H1 (cell line): ENCODE measurements around the gene HS6ST3. TPM values are rescaled to one million over a fixed set of nuclear protein-coding genes. Genes with fewer than 3 reads are reported as not detected.

Source experiments
- GTF2F1 ChIP-seq: IDR thresholded peaks from 2 replicates; pipeline ENCODE4 v1.6.1; 2012; ENCODE audit warnings: low read depth, low read length, improper control_type of control experiment, borderline replicate concordance
- SP1 ChIP-seq: IDR thresholded peaks from 2 replicates; pipeline ENCODE4 v1.6.1; 2011; ENCODE audit warnings: low read depth, low read length
- polyA plus RNA-seq, 7 experiments: library from polyadenylated mRNA; depleted of rRNA in 3 of 7; stranded (reverse) in 5 of 7; unstranded in 2 of 7; fragments of >200 nt in 5 of 7; fragments of 200-250 nt in 2 of 7; gene quantifications; 1 replicate in 5 of 7; 2 replicates in 1 of 7; 4 replicates in 1 of 7; pipeline versions ENCODE4 v1.2.1 to v1.2.3, GENCODE V29; 2011 to 2013; ENCODE audit warnings: missing spikeins in 2 of 7, mixed read lengths in 2 of 7
- total RNA-seq: library from RNA; stranded (reverse); fragmentation: NEBNext Ultra II Directional; extraction: Animal tissue kit (Norgen Biotek cat#: 25700); gene quantifications from 2 replicates; pipeline ENCODE4 v1.2.1, GENCODE V29; 2021
- TF ChIP-seq, protein P1 (sequence below): fragments of 300-600 bp; sonication (generic); IDR thresholded peaks from 2 replicates; pipeline ENCODE4 v1.7.1; 2012; ENCODE audit warnings: low read length, moderate library complexity, mild to moderate bottlenecking, inconsistent platforms; ENCODE audit not compliant: insufficient replicate concordance

The HS6ST3 gene
- total and polyA plus RNA-seq, 2 of the 8 experiments (the other 6 are each of a cell fraction or from before 2014, with no cell fraction given): 0.45 to 1.2 TPM

DNA sequence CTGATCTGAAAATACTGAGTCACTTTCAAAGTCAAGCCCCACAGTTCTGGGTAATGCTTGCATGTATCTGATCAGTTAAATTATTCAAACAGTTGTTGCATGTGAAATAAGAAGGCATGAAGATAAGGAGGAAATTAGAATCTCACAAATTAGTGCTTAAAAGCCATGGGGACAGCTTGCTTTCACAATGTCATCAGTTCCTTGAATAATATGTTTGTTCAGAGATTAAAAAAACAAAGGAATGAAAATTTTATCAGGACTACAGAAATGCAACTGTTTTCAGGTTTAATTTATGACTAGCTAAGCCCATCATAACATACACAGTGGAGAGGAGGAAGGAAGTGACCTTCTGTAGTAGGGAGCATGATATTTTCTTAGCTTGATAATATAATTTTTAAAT is 754.3 kb downstream of the HS6ST3 start (continued):
- TF ChIP-seq, protein P1, sequence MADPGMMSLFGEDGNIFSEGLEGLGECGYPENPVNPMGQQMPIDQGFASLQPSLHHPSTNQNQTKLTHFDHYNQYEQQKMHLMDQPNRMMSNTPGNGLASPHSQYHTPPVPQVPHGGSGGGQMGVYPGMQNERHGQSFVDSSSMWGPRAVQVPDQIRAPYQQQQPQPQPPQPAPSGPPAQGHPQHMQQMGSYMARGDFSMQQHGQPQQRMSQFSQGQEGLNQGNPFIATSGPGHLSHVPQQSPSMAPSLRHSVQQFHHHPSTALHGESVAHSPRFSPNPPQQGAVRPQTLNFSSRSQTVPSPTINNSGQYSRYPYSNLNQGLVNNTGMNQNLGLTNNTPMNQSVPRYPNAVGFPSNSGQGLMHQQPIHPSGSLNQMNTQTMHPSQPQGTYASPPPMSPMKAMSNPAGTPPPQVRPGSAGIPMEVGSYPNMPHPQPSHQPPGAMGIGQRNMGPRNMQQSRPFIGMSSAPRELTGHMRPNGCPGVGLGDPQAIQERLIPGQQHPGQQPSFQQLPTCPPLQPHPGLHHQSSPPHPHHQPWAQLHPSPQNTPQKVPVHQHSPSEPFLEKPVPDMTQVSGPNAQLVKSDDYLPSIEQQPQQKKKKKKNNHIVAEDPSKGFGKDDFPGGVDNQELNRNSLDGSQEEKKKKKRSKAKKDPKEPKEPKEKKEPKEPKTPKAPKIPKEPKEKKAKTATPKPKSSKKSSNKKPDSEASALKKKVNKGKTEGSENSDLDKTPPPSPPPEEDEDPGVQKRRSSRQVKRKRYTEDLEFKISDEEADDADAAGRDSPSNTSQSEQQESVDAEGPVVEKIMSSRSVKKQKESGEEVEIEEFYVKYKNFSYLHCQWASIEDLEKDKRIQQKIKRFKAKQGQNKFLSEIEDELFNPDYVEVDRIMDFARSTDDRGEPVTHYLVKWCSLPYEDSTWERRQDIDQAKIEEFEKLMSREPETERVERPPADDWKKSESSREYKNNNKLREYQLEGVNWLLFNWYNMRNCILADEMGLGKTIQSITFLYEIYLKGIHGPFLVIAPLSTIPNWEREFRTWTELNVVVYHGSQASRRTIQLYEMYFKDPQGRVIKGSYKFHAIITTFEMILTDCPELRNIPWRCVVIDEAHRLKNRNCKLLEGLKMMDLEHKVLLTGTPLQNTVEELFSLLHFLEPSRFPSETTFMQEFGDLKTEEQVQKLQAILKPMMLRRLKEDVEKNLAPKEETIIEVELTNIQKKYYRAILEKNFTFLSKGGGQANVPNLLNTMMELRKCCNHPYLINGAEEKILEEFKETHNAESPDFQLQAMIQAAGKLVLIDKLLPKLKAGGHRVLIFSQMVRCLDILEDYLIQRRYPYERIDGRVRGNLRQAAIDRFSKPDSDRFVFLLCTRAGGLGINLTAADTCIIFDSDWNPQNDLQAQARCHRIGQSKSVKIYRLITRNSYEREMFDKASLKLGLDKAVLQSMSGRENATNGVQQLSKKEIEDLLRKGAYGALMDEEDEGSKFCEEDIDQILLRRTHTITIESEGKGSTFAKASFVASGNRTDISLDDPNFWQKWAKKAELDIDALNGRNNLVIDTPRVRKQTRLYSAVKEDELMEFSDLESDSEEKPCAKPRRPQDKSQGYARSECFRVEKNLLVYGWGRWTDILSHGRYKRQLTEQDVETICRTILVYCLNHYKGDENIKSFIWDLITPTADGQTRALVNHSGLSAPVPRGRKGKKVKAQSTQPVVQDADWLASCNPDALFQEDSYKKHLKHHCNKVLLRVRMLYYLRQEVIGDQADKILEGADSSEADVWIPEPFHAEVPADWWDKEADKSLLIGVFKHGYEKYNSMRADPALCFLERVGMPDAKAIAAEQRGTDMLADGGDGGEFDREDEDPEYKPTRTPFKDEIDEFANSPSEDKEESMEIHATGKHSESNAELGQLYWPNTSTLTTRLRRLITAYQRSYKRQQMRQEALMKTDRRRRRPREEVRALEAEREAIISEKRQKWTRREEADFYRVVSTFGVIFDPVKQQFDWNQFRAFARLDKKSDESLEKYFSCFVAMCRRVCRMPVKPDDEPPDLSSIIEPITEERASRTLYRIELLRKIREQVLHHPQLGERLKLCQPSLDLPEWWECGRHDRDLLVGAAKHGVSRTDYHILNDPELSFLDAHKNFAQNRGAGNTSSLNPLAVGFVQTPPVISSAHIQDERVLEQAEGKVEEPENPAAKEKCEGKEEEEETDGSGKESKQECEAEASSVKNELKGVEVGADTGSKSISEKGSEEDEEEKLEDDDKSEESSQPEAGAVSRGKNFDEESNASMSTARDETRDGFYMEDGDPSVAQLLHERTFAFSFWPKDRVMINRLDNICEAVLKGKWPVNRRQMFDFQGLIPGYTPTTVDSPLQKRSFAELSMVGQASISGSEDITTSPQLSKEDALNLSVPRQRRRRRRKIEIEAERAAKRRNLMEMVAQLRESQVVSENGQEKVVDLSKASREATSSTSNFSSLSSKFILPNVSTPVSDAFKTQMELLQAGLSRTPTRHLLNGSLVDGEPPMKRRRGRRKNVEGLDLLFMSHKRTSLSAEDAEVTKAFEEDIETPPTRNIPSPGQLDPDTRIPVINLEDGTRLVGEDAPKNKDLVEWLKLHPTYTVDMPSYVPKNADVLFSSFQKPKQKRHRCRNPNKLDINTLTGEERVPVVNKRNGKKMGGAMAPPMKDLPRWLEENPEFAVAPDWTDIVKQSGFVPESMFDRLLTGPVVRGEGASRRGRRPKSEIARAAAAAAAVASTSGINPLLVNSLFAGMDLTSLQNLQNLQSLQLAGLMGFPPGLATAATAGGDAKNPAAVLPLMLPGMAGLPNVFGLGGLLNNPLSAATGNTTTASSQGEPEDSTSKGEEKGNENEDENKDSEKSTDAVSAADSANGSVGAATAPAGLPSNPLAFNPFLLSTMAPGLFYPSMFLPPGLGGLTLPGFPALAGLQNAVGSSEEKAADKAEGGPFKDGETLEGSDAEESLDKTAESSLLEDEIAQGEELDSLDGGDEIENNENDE: no peak
- TF ChIP-seq GTF2F1 (no peak), SP1 (no peak)
